ENCODE results near the gene ASS1.

GRCh38 chr9:130414910-130415746 is 29.6 kb upstream of the ASS1 start:
- TF ChIP-seq CTCF (IDR thresholded peaks at IDR 0.05), result no peak
- TF ChIP-seq EZH2 (IDR thresholded peaks at IDR 0.05; ENCODE audit: borderline replicate concordance, insufficient read depth, low read depth, low read length, poor library complexity, severe bottlenecking), result no peak
